ENCODE results near the gene SDK1.

The SDK1 gene

GRCh38 chr7:4265676-4266075 is 964.6 kb downstream of the SDK1 start:
- no peak for DNase-seq (ENCODE audit: extremely low spot score)
- TF ChIP-seq FOXM1 (IDR thresholded peaks at IDR 0.05; ENCODE audit: borderline replicate concordance) (no peak), BHLHE40 (IDR thresholded peaks at IDR 0.05; ENCODE audit: borderline replicate concordance) (no peak), ARNT (IDR thresholded peaks at IDR 0.05) (no peak), HDGF (IDR thresholded peaks at IDR 0.05; ENCODE audit: borderline replicate concordance) (no peak), NFRKB (IDR thresholded peaks at IDR 0.05) (no peak), ZNF384 (IDR thresholded peaks at IDR 0.05) (no peak), ELF4 (IDR thresholded peaks at IDR 0.05) (no peak), FOXK2 (IDR thresholded peaks at IDR 0.05) (no peak), LEF1 (IDR thresholded peaks at IDR 0.05; ENCODE audit: borderline replicate concordance) (no peak), CTBP1 (IDR thresholded peaks at IDR 0.05; ENCODE audit: borderline replicate concordance) (no peak), SP1 (IDR thresholded peaks at IDR 0.05) (no peak), TARDBP (IDR thresholded peaks at IDR 0.05) (no peak), SUZ12 (IDR thresholded peaks at IDR 0.05) (no peak), L3MBTL2 (conservative IDR thresholded peaks at IDR 0.05) (no peak), FOXA1 (IDR thresholded peaks at IDR 0.05) (no peak)
- TF ChIP-seq, protein P1, sequence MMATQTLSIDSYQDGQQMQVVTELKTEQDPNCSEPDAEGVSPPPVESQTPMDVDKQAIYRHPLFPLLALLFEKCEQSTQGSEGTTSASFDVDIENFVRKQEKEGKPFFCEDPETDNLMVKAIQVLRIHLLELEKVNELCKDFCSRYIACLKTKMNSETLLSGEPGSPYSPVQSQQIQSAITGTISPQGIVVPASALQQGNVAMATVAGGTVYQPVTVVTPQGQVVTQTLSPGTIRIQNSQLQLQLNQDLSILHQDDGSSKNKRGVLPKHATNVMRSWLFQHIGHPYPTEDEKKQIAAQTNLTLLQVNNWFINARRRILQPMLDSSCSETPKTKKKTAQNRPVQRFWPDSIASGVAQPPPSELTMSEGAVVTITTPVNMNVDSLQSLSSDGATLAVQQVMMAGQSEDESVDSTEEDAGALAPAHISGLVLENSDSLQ (IDR thresholded peaks at IDR 0.05) = no peak
- CTCF ChIA-PET = no interaction called here
- POLR2A ChIA-PET = no interaction called here

GRCh38 chr7:4266270-4267040 is 965.4 kb downstream of the SDK1 start:
- ChIA-PET CTCF (no interaction called here), POLR2A (no interaction called here)
- TF ChIP-seq L3MBTL2 (conservative IDR thresholded peaks at IDR 0.05) (no peak), FOXM1 (IDR thresholded peaks at IDR 0.05; ENCODE audit: borderline replicate concordance) (no peak), HDGF (IDR thresholded peaks at IDR 0.05; ENCODE audit: borderline replicate concordance) (no peak), CTBP1 (IDR thresholded peaks at IDR 0.05; ENCODE audit: borderline replicate concordance) (no peak), ELF4 (IDR thresholded peaks at IDR 0.05) (no peak), BHLHE40 (IDR thresholded peaks at IDR 0.05; ENCODE audit: borderline replicate concordance) (no peak), ARNT (IDR thresholded peaks at IDR 0.05) (no peak), SUZ12 (IDR thresholded peaks at IDR 0.05) (no peak), ZNF384 (IDR thresholded peaks at IDR 0.05) (no peak), NFRKB (IDR thresholded peaks at IDR 0.05) (no peak), TARDBP (IDR thresholded peaks at IDR 0.05) (no peak), FOXA1 (IDR thresholded peaks at IDR 0.05) (no peak)
- DNase-seq (ENCODE audit: extremely low spot score) = no peak

GRCh38 chr7:4267341-4268039 is 966.4 kb downstream of the SDK1 start:
- no peak for DNase-seq (ENCODE audit: extremely low spot score)
- ChIA-PET POLR2A (no interaction called here), CTCF (no interaction called here)
- no peak for TF ChIP-seq FOXA1 (IDR thresholded peaks at IDR 0.05)
- TF ChIP-seq, protein P1 (IDR thresholded peaks at IDR 0.05) = no peak
- no peak for TF ChIP-seq LEF1 (IDR thresholded peaks at IDR 0.05; ENCODE audit: borderline replicate concordance)
- no peak for TF ChIP-seq FOXK2 (IDR thresholded peaks at IDR 0.05)
- TF ChIP-seq ARNT (IDR thresholded peaks at IDR 0.05) = no peak
- TF ChIP-seq L3MBTL2 (conservative IDR thresholded peaks at IDR 0.05) = no peak
- TF ChIP-seq BHLHE40 (IDR thresholded peaks at IDR 0.05; ENCODE audit: borderline replicate concordance) = no peak
- no peak for TF ChIP-seq NFRKB (IDR thresholded peaks at IDR 0.05)
- TF ChIP-seq CTBP1 (IDR thresholded peaks at IDR 0.05; ENCODE audit: borderline replicate concordance) = no peak

DNA sequence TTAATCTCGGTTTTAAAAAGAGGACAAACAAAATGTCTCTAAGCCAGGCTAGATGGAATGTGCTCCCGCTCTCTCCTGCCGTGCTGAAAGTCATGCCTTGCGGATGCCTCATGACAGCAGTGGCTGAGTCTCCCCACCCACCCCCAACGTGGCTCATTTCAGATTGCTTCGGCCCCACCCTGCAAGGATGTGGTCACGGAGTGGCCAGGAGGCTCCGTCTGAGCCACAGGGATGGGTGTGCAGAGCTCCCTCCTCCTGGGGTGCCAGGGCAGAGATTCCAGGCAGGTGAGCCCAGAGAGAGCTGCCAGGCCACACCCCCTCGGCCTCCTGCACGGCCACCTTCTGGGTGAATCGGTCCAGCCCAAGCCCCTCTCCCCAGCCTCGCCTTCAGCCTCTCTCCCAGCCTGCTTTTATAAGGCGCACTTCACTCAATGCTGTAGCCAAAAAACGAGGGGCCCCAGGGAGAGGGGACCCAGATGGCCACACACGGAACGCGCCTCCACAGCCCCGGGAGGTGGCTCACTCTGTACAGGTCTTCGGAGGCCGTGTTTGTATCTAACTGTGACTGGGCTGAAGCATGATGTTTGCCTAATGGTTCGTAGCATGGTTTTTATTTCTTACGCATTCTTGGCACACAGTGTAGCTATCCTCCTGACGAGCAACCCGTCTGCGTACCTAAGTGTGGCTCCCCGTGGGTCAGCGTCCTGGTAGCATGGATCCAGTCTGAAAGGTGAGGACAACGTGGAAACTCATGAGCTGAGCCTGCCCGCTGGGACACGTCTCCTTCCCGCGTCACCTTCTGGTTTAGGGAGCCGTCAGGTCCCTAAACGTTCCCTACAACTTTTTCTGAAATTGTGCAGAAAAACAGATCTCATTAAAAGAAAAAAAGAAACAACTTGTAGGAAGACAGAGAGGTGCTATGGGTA is 967.3 kb downstream of the SDK1 start:
- TF ChIP-seq SP1 (IDR thresholded peaks at IDR 0.05) (no peak), FOXK2 (IDR thresholded peaks at IDR 0.05) (no peak), TARDBP (IDR thresholded peaks at IDR 0.05) (no peak)
- POLR2A ChIA-PET = no interaction called here
- CTCF ChIA-PET = no interaction called here
- no peak for DNase-seq (ENCODE audit: extremely low spot score)

GRCh38 chr7:4269086-4269485 is 968.0 kb downstream of the SDK1 start:
- TF ChIP-seq SP1 (IDR thresholded peaks at IDR 0.05) = no peak
- TF ChIP-seq L3MBTL2 (conservative IDR thresholded peaks at IDR 0.05) = no peak
- no peak for TF ChIP-seq TARDBP (IDR thresholded peaks at IDR 0.05)
- CTCF ChIA-PET = no interaction called here
- POLR2A ChIA-PET = no interaction called here
- DNase-seq (ENCODE audit: extremely low spot score) = no peak

GRCh38 chr7:4269746-4270145 is 968.7 kb downstream of the SDK1 start:
- ChIA-PET CTCF (no interaction called here), POLR2A (no interaction called here)
- TF ChIP-seq SUZ12 (IDR thresholded peaks at IDR 0.05) (no peak), L3MBTL2 (conservative IDR thresholded peaks at IDR 0.05) (no peak), CTBP1 (IDR thresholded peaks at IDR 0.05; ENCODE audit: borderline replicate concordance) (no peak), LEF1 (IDR thresholded peaks at IDR 0.05; ENCODE audit: borderline replicate concordance) (no peak)
- TF ChIP-seq, protein P1 (IDR thresholded peaks at IDR 0.05) = no peak
- DNase-seq (ENCODE audit: extremely low spot score) = no peak
